GM19372 (cell line): ENCODE results near the gene SLITRK4.

Experiments used
- ATAC-seq: cut with Tn5 transposase; IDR thresholded peaks from one replicate; pipeline ENCODE4 v1.9.1; 2021; ENCODE audit warnings: mild to moderate bottlenecking, low read depth, moderate library complexity; ENCODE audit not compliant: unreplicated experiment

Gene SLITRK4

GRCh38 chrX:143580266-143580665, 55.6 kb downstream of the SLITRK4 start:
- no peak for ATAC-seq
